ENCODE measurements around the gene HERC3. TPM values are rescaled to one million over a fixed set of nuclear protein-coding genes. Genes with fewer than 3 reads are reported as not detected.

The HERC3 gene
- total and polyA plus RNA-seq, 2 of the 13 experiments (the other 11 are each of a cell fraction or from before 2014, with no cell fraction given), result 3.8 to 6.2 TPM

DNA sequence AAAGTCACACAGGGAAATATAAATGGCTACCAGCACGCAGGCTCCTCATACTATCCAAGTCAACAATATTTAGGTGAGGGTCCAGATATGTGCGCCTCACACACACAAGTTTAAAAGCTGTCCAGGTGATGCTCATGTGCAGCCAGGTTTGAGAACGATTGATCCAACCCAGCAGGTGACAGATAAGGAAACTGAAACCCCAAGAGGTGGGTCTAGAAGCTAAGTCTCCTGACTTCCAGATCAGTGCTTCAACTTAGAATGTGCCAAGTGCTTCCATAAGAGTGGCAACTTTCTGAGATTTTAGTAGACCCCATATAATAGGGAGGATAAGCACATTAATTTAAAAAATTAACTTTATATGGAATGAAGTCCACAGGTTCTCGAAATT is 159.8 kb downstream of the HERC3 start:
- DNase-seq (ENCODE audit: low spot score) (no peak), FAIRE-seq (no peak), ATAC-seq (no peak)
- Histone ChIP-seq H3K9me3 (ENCODE audit: low read length) (no peaks in the 10 kb centered on the region), H3K36me3 (replicated peaks in 1 of 2; ENCODE audit: control insufficient read depth in 1 of 2, insufficient read depth in 2 of 2, low read length in 2 of 2) (peaks cover 16 to 42% of the 10 kb centered on the region in 2 experiments), H3K9ac (ENCODE audit: insufficient read depth, low read depth, low read length) (no peak overlapping the region), H3K79me2 (ENCODE audit: insufficient read depth, low read length) (no peaks in the 10 kb centered on the region), H3K27ac (ENCODE audit: extremely low read length, insufficient read depth, low read length) (peak overlapping the region; percentile 84), H3K27me3 (ENCODE audit: control insufficient read depth in 1 of 2, insufficient read depth in 2 of 2, low read length in 2 of 2) (no peaks in the 10 kb centered on the region; a peak in 1 of 5 replicates), H3K4me1 (ENCODE audit: insufficient read depth, low read length) (peaks cover 53% of the 10 kb centered on the region), H3K4me2 (ENCODE audit: low read depth, low read length) (no peak overlapping the region), H4K20me1 (ENCODE audit: insufficient read depth, low read length) (no peaks in the 10 kb centered on the region), H2AFZ (ENCODE audit: low read length) (no peak overlapping the region), H3K4me3 (replicated peaks in 1 of 3; ENCODE audit: insufficient read depth in 1 of 3, low read depth in 2 of 3, low read length in 3 of 3) (no peak overlapping the region)
- ChIA-PET POLR2A (no interaction called here), CTCF (ENCODE audit: low intra/inter-chr PET ratio, low total read pairs) (no interaction called here)
- in situ Hi-C loops (cut with HindIII; ENCODE audit: extremely low pct_ligation_motif_present, low pct_unique_long_range_greater_than_20kb), result no loop called here
- no TSS peak for BruUV-seq (replicated peaks)
- WGBS (ENCODE audit: low lambda C conversion rate), result 97% methylated on average over 4 of the region's 4 CpGs
- intact Hi-C loops (cut with micrococcal nuclease; ENCODE audit: unreplicated experiment), result loop anchor here (5.0 kb wide), 1 partner anchor 60 kb away; no protein-coding TSS in a partner anchor
- TF ChIP-seq MZF1 (CRISPR knock-in tag; IDR thresholded peaks at IDR 0.05; ENCODE audit: borderline replicate concordance) (no peak), BCL6 (CRISPR knock-in tag; IDR thresholded peaks at IDR 0.05) (no peak), CEBPG (CRISPR knock-in tag; IDR thresholded peaks at IDR 0.05) (no peak), HIVEP1 (CRISPR knock-in tag; IDR thresholded peaks at IDR 0.05) (no peak), SNAI1 (CRISPR knock-in tag; IDR thresholded peaks at IDR 0.05; ENCODE audit: borderline replicate concordance) (no peak), MTA1 (CRISPR knock-in tag; IDR thresholded peaks at IDR 0.05; ENCODE audit: borderline replicate concordance) (no peak), MEIS1 (CRISPR knock-in tag; IDR thresholded peaks at IDR 0.05; ENCODE audit: borderline replicate concordance) (no peak)
- TF ChIP-seq, protein P1, sequence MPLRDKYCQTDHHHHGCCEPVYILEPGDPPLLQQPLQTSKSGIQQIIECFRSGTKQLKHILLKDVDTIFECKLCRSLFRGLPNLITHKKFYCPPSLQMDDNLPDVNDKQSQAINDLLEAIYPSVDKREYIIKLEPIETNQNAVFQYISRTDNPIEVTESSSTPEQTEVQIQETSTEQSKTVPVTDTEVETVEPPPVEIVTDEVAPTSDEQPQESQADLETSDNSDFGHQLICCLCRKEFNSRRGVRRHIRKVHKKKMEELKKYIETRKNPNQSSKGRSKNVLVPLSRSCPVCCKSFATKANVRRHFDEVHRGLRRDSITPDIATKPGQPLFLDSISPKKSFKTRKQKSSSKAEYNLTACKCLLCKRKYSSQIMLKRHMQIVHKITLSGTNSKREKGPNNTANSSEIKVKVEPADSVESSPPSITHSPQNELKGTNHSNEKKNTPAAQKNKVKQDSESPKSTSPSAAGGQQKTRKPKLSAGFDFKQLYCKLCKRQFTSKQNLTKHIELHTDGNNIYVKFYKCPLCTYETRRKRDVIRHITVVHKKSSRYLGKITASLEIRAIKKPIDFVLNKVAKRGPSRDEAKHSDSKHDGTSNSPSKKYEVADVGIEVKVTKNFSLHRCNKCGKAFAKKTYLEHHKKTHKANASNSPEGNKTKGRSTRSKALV (CRISPR knock-in tag; IDR thresholded peaks at IDR 0.05), result no peak
- TF ChIP-seq, protein P2, sequence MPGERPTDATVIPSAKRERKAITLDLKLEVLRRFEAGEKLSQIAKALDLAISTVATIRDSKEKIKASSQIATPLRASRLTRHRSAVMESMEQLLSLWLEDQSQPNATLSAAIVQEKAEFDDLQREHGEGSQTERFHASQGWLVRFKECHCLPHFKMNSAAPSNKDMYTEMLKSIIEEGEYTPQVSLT (CRISPR knock-in tag; IDR thresholded peaks at IDR 0.05; ENCODE audit: borderline replicate concordance, low read depth), result no peak
- TF ChIP-seq, protein P3, sequence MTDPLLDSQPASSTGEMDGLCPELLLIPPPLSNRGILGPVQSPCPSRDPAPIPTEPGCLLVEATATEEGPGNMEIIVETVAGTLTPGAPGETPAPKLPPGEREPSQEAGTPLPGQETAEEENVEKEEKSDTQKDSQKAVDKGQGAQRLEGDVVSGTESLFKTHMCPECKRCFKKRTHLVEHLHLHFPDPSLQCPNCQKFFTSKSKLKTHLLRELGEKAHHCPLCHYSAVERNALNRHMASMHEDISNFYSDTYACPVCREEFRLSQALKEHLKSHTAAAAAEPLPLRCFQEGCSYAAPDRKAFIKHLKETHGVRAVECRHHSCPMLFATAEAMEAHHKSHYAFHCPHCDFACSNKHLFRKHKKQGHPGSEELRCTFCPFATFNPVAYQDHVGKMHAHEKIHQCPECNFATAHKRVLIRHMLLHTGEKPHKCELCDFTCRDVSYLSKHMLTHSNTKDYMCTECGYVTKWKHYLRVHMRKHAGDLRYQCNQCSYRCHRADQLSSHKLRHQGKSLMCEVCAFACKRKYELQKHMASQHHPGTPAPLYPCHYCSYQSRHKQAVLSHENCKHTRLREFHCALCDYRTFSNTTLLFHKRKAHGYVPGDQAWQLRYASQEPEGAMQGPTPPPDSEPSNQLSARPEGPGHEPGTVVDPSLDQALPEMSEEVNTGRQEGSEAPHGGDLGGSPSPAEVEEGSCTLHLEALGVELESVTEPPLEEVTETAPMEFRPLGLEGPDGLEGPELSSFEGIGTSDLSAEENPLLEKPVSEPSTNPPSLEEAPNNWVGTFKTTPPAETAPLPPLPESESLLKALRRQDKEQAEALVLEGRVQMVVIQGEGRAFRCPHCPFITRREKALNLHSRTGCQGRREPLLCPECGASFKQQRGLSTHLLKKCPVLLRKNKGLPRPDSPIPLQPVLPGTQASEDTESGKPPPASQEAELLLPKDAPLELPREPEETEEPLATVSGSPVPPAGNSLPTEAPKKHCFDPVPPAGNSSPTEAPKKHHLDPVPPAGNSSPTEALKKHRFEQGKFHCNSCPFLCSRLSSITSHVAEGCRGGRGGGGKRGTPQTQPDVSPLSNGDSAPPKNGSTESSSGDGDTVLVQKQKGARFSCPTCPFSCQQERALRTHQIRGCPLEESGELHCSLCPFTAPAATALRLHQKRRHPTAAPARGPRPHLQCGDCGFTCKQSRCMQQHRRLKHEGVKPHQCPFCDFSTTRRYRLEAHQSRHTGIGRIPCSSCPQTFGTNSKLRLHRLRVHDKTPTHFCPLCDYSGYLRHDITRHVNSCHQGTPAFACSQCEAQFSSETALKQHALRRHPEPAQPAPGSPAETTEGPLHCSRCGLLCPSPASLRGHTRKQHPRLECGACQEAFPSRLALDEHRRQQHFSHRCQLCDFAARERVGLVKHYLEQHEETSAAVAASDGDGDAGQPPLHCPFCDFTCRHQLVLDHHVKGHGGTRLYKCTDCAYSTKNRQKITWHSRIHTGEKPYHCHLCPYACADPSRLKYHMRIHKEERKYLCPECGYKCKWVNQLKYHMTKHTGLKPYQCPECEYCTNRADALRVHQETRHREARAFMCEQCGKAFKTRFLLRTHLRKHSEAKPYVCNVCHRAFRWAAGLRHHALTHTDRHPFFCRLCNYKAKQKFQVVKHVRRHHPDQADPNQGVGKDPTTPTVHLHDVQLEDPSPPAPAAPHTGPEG (CRISPR knock-in tag; IDR thresholded peaks at IDR 0.05), result no peak
- TF ChIP-seq, protein P4, sequence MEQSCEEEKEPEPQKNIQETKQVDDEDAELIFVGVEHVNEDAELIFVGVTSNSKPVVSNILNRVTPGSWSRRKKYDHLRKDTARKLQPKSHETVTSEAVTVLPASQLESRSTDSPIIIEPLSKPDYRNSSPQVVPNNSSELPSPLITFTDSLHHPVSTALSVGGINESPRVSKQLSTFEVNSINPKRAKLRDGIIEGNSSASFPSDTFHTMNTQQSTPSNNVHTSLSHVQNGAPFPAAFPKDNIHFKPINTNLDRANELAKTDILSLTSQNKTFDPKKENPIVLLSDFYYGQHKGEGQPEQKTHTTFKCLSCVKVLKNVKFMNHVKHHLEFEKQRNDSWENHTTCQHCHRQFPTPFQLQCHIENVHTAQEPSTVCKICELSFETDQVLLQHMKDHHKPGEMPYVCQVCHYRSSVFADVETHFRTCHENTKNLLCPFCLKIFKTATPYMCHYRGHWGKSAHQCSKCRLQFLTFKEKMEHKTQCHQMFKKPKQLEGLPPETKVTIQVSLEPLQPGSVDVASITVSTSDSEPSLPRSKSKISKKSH (CRISPR knock-in tag; IDR thresholded peaks at IDR 0.05; ENCODE audit: borderline replicate concordance), result no peak
